GM23338 (cell line): Measurements from ENCODE around the gene PFKP. TPM values are rescaled to one million over a fixed set of nuclear protein-coding genes. Genes with fewer than 3 reads are reported as not detected.

ENCODE experiments used
- ATAC-seq: fragments of 200-7000 bp; cut with Tn5 transposase; 3 replicates; pipeline ENCODE4 v1.9.1; 2020
- DNase-seq: peaks from one replicate; pipeline ENCODE4 v3.0.0-alpha.2; 2015; ENCODE audit warnings: low spot score
- H2AFZ ChIP-seq: fragments of 200-600 bp; sonication (generic); 2 replicates; pipeline ENCODE4 v1.8.0; 2016; ENCODE audit warnings: antibody characterized with exemption, mild to moderate bottlenecking, moderate library complexity
- H3F3A ChIP-seq: fragments of 200-600 bp; sonication (generic); replicated peaks from 2 replicates; pipeline ENCODE4 v1.8.0; 2017; ENCODE audit warnings: antibody characterized with exemption, mixed run types, low read depth
- H3K27ac ChIP-seq: fragments of 200-600 bp; sonication (generic); 2 replicates; pipeline ENCODE4 v1.6.1; 2016; ENCODE audit warnings: low read depth
- H3K27me3 ChIP-seq: fragments of 200-600 bp; sonication (generic); 2 replicates; pipeline ENCODE4 v1.8.0; 2016; ENCODE audit warnings: mild to moderate bottlenecking, mixed run types, moderate library complexity; ENCODE audit not compliant: insufficient read depth
- H3K36me3 ChIP-seq: fragments of 200-600 bp; sonication (generic); 2 replicates; pipeline ENCODE4 v1.8.0; 2016; ENCODE audit warnings: mild to moderate bottlenecking; ENCODE audit not compliant: insufficient read depth
- H3K4me1 ChIP-seq: fragments of 200-600 bp; sonication (generic); 2 replicates; pipeline ENCODE4 v1.8.0; 2016; ENCODE audit warnings: mild to moderate bottlenecking, moderate library complexity; ENCODE audit not compliant: insufficient read depth
- H3K4me2 ChIP-seq: fragments of 200-600 bp; sonication (generic); 2 replicates; pipeline ENCODE4 v1.7.1; 2017; ENCODE audit warnings: mixed run types
- H3K4me3 ChIP-seq: fragments of 200-600 bp; sonication (generic); 2 replicates; pipeline ENCODE4 v1.6.1; 2016; ENCODE audit warnings: mixed run types
- H3K79me2 ChIP-seq: fragments of 200-600 bp; sonication (generic); replicated peaks from 2 replicates; pipeline ENCODE4 v1.8.0; 2017; ENCODE audit warnings: mild to moderate bottlenecking; ENCODE audit not compliant: insufficient read depth
- H3K9me2 ChIP-seq: fragments of 200-600 bp; sonication (generic); 2 replicates; pipeline ENCODE4 v1.8.0; 2017; ENCODE audit not compliant: insufficient read depth
- H4K20me1 ChIP-seq: fragments of 200-600 bp; sonication (generic); replicated peaks from 2 replicates; pipeline ENCODE4 v1.8.0; 2017; ENCODE audit warnings: mild to moderate bottlenecking; ENCODE audit not compliant: insufficient read depth
- H3K27ac Mint-ChIP-seq: 2 replicates; pipeline ENCODE4 v1.8.0; 2020; ENCODE audit warnings: inconsistent platforms, mild to moderate bottlenecking, moderate library complexity, mixed read lengths
- H3K27me3 Mint-ChIP-seq: 3 replicates; pipeline ENCODE4 v1.8.0; 2022; ENCODE audit warnings: low read depth, mild to moderate bottlenecking, moderate library complexity, mixed read lengths, inconsistent platforms; ENCODE audit not compliant: insufficient read depth, poor library complexity
- H3K36me3 Mint-ChIP-seq: 3 replicates; pipeline ENCODE4 v1.8.0; 2021; ENCODE audit warnings: low read depth, mild to moderate bottlenecking, inconsistent platforms, moderate library complexity, mixed read lengths
- H3K4me1 Mint-ChIP-seq: 3 replicates; pipeline ENCODE4 v1.8.0; 2020; ENCODE audit warnings: mild to moderate bottlenecking, inconsistent platforms, mixed read lengths
- H3K4me3 Mint-ChIP-seq: 3 replicates; pipeline ENCODE4 v1.8.0; 2021; ENCODE audit warnings: moderate library complexity, mild to moderate bottlenecking, inconsistent platforms, mixed read lengths
- H3K9me3 Mint-ChIP-seq: 3 replicates; pipeline ENCODE4 v1.8.0; 2020; ENCODE audit warnings: moderate library complexity, mild to moderate bottlenecking, inconsistent platforms, mixed read lengths
- CREB1 ChIP-seq: fragments of 250-450 bp; sonication (Bioruptor Pico); IDR thresholded peaks from 2 replicates; pipeline ENCODE4 v1.5.0; 2020; ENCODE audit warnings: low read depth, mild to moderate bottlenecking, moderate library complexity
- EZH2phosphoT487 ChIP-seq: fragments of 200-600 bp; sonication (generic); IDR thresholded peaks from one replicate; pipeline ENCODE4 v1.8.1; 2018; ENCODE audit warnings: antibody characterized with exemption; ENCODE audit not compliant: unreplicated experiment
- JUNB ChIP-seq: IDR thresholded peaks from one replicate; pipeline ENCODE4 v1.6.1; 2016; ENCODE audit warnings: antibody characterized with exemption; ENCODE audit not compliant: unreplicated experiment
- NANOG ChIP-seq: IDR thresholded peaks from 2 replicates; pipeline ENCODE4 v1.6.1; 2016; ENCODE audit warnings: antibody characterized with exemption, borderline replicate concordance
- POLR2AphosphoS5 ChIP-seq: IDR thresholded peaks from 2 replicates; pipeline ENCODE4 v1.6.1; 2016; ENCODE audit warnings: antibody characterized with exemption, low read depth
- STAT1 ChIP-seq: IDR thresholded peaks from one replicate; pipeline ENCODE4 v1.6.1; 2016; ENCODE audit warnings: antibody characterized with exemption; ENCODE audit not compliant: unreplicated experiment
- ZNF114 ChIP-seq: fragments of 250-450 bp; sonication (Bioruptor Pico); IDR thresholded peaks from 2 replicates; pipeline ENCODE4 v1.5.0; 2020; ENCODE audit warnings: mild to moderate bottlenecking, moderate library complexity
- ZNF331 ChIP-seq: fragments of 250-450 bp; sonication (Bioruptor Pico); IDR thresholded peaks from 2 replicates; pipeline ENCODE4 v1.5.0; 2020; ENCODE audit warnings: low read depth, mild to moderate bottlenecking, moderate library complexity
- ZNF462 ChIP-seq: fragments of 250-450 bp; sonication (Bioruptor Pico); IDR thresholded peaks from 2 replicates; pipeline ENCODE4 v1.5.0; 2020; ENCODE audit warnings: mild to moderate bottlenecking, moderate library complexity
- polyA plus RNA-seq: library from polyadenylated mRNA; unstranded; fragments of >200 nt; fragmentation: Nextera tagmentation; extraction: Ambion mirVana; gene quantifications from 2 replicates; pipeline ENCODE4 v1.2.1, GENCODE V29; 2016
- total RNA-seq: library from RNA; depleted of rRNA; stranded (reverse); fragments of >200 nt; shearing (Covaris generic); gene quantifications from 2 replicates; pipeline ENCODE4 v1.2.3, GENCODE V29; 2014
- TF ChIP-seq, protein P1 (sequence below): IDR thresholded peaks from one replicate; pipeline ENCODE4 v1.6.1; 2018; ENCODE audit warnings: antibody characterized with exemption; ENCODE audit not compliant: unreplicated experiment

PFKP gene
- total and polyA plus RNA-seq, 2 experiments from 2014 or later: 56.3 to 120 TPM

- no peak for TF ChIP-seq ZNF462 (CRISPR knock-in tag)
- no peak for TF ChIP-seq EZH2phosphoT487
- no peak for TF ChIP-seq STAT1
These were observed 12.5 kb upstream of the PFKP start (continued) for GRCh38 chr10:3054851-3055199.

DNA sequence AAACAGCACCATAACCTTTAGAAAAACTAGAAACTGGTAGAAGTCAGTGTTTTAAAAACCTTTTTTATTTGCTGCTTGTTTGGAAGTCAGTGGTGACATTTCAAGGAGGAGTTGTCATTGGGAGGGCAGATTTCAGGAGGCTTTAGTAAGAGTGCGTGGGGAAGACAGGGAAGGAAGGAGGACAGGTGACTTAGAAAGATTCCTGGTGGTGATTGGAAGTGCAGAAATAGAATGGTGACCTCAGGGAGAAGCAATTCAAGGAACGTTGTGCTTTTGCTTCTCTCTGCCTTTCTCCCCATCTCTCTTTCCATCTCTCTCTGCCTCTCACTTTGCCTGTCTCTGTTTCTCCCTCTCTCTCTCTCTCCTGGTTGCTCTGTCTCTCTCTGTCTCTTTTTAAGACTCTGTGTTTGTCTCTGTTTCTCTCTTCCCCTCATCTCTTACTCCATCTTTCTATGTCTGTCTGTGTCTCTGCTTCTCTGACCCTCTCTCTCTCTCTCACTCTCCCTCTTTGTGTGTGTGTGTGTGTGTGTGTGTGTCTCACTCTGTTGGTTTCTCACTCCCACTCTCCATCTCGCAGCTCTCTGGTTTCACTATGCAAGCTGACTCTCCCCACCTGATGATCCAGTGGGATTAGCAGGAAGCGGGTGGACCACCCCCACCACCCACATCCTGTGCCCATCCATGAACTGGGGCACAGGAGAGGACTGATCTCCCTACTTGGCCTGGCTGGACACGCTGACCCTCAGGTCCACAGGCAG is 10.9 kb upstream of the PFKP start:
- H3K4me1 Mint-ChIP-seq: peaks cover 14% of the 10 kb centered on the region
- H3K9me3 Mint-ChIP-seq: no peaks in the 10 kb centered on the region; the same call in 2 of the 3 replicates
- H3K27me3 Mint-ChIP-seq: peaks cover 8% of the 10 kb centered on the region
- H3K4me1 ChIP-seq: 0 out of 2 replicates have a peak, but pooled peaks cover 2% of the 10 kb centered on the region
- H3F3A ChIP-seq: no peaks in the 10 kb centered on the region
- no peaks in the 10 kb centered on the region for H3K36me3 ChIP-seq
- H3K4me3 Mint-ChIP-seq: no peak overlapping the region
- no peaks in the 10 kb centered on the region; the same call in 2 of the 3 replicates for H3K36me3 Mint-ChIP-seq
- ATAC-seq: no peak
- no peaks in the 10 kb centered on the region for H4K20me1 ChIP-seq
- H3K27me3 ChIP-seq: no peaks in the 10 kb centered on the region
- no peak overlapping the region for H2AFZ ChIP-seq
- H3K9me2 ChIP-seq: no peaks in the 10 kb centered on the region
- no peak overlapping the region for H3K27ac ChIP-seq
- DNase-seq: no peak
- no peaks in the 10 kb centered on the region for H3K79me2 ChIP-seq
- no peak overlapping the region for H3K4me3 ChIP-seq
- H3K4me2 ChIP-seq: no peak overlapping the region
- H3K27ac Mint-ChIP-seq: no peak overlapping the region
- TF ChIP-seq JUNB: no peak
- no peak for TF ChIP-seq NANOG
- TF ChIP-seq, protein P1, sequence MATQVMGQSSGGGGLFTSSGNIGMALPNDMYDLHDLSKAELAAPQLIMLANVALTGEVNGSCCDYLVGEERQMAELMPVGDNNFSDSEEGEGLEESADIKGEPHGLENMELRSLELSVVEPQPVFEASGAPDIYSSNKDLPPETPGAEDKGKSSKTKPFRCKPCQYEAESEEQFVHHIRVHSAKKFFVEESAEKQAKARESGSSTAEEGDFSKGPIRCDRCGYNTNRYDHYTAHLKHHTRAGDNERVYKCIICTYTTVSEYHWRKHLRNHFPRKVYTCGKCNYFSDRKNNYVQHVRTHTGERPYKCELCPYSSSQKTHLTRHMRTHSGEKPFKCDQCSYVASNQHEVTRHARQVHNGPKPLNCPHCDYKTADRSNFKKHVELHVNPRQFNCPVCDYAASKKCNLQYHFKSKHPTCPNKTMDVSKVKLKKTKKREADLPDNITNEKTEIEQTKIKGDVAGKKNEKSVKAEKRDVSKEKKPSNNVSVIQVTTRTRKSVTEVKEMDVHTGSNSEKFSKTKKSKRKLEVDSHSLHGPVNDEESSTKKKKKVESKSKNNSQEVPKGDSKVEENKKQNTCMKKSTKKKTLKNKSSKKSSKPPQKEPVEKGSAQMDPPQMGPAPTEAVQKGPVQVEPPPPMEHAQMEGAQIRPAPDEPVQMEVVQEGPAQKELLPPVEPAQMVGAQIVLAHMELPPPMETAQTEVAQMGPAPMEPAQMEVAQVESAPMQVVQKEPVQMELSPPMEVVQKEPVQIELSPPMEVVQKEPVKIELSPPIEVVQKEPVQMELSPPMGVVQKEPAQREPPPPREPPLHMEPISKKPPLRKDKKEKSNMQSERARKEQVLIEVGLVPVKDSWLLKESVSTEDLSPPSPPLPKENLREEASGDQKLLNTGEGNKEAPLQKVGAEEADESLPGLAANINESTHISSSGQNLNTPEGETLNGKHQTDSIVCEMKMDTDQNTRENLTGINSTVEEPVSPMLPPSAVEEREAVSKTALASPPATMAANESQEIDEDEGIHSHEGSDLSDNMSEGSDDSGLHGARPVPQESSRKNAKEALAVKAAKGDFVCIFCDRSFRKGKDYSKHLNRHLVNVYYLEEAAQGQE: no peak
- no peak for TF ChIP-seq ZNF114 (CRISPR knock-in tag)
- no peak for TF ChIP-seq CREB1 (CRISPR knock-in tag)
- TF ChIP-seq POLR2AphosphoS5: no peak
- no peak for TF ChIP-seq STAT1
- TF ChIP-seq ZNF331 (CRISPR knock-in tag): no peak
